ENCODE data around the gene ANTXRL.
"Not testable (repeated sequence)": the region's sequence is repeated elsewhere in the genome, so short reads cannot be mapped to it uniquely, and the experiment has no call there.

The ANTXRL gene

DNA sequence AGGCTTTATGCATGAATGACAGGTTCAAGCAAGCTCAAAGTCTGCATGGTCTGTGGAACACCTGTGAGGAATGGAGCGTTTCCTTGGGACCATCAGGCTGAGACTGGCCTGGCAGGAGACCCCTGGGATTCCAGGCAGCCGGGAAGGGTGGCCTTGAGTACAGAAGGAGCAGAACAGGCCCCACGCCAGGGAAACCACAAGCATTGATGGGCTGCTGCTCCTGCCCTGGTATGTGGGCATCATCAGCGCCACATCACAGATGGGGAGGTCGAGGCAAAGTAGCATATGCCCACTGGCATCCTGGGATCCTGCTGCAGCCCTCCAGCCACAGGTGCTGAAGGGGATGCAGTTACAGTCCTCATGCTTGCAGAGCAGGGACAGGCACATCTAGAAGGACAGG is 40.9 kb downstream of the ANTXRL start:
- Mint-ChIP-seq H3K9me3 (no peaks in the 10 kb centered on the region), H3K4me3 (no peak overlapping the region), H3K27me3 (ENCODE audit: low read depth, poor library complexity) (peaks cover 22% of the 10 kb centered on the region), H3K27ac (no peak overlapping the region), H3K4me1 (no peaks in the 10 kb centered on the region), H3K36me3 (ENCODE audit: low read depth) (no peaks in the 10 kb centered on the region)
- no peak for TF ChIP-seq CTCF (IDR thresholded peaks at IDR 0.05)
- no peak for DNase-seq

DNA sequence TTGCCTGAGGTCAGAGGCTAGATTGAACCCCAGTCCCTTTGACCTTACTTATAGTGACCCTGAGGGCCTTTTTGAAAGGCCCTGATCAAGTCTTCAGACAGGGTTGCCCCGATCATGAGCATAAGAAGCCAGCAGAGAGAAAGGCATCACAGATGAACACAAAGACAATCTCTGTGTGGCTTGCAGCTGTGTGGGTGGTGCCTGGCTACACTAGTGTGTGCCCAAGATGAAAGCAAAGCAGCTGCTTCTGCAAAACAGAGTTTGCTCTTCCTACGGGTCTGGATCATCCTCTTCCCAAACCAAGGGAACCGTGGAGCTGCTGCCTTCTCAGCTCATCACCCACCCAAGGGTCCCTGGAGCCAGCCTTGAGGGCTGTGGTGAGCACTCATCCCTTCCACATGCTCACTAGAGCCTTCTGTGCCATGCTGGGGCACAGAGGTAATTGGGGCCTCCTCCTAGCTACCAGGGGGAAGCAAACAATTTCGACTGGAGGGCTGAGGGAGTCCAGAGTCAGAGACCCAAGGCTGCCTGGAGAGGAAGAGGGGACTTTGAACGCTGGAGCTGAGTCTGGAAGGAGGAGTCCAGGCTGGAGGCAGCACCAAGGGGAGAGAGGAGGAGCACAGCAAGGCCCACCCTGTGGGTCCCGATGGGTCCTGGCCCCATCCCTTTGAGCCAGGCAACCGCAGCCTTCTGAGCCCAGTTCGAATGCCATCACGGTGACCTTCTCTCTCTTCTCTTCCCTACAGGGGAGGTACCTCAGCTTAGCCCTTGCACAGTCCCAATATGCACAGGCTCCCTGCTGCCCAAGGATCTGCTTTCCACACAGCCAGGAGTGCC is 42.3 kb downstream of the ANTXRL start:
- Mint-ChIP-seq H3K9me3 (no peaks in the 10 kb centered on the region), H3K27ac (no peak overlapping the region), H3K4me1 (no peaks in the 10 kb centered on the region), H3K4me3 (no peak overlapping the region), H3K27me3 (ENCODE audit: low read depth, poor library complexity) (peaks cover 22% of the 10 kb centered on the region), H3K36me3 (ENCODE audit: low read depth) (no peaks in the 10 kb centered on the region)
- no peak for DNase-seq
- TF ChIP-seq CTCF (IDR thresholded peaks at IDR 0.05): no peak

- Mint-ChIP-seq H3K9me3 (no peaks in the 10 kb centered on the region), H3K27ac (no peak overlapping the region), H3K27me3 (ENCODE audit: low read depth, poor library complexity) (peaks cover 22% of the 10 kb centered on the region), H3K4me3 (no peak overlapping the region), H3K4me1 (no peaks in the 10 kb centered on the region), H3K36me3 (ENCODE audit: low read depth) (no peaks in the 10 kb centered on the region)
- no peak for TF ChIP-seq CTCF (IDR thresholded peaks at IDR 0.05)
- no peak for DNase-seq
Measured at GRCh38 chr10:46329690-46330016, 42.9 kb downstream of the ANTXRL start.

DNA sequence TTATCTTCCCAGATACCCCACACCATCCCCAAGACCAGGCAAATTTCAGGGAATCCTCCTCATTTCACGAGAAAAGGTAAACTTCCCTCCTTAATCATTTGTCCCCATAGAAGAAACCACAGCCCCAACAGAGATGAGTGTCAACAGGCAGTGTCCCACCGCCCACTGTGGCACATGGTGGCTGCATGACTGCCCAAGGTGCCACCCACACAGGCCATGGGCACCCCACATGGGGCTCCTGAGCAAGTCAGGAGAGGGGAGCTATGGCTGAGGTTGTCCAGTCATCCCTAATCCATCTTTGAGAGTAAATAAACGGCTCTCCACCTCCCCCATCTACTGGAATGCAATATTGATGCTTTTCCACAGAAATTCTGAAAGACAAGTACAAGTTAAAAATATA is 44.1 kb downstream of the ANTXRL start:
- no peaks in the 10 kb centered on the region for H3K36me3 Mint-ChIP-seq (ENCODE audit: low read depth)
- peaks cover 22% of the 10 kb centered on the region for H3K27me3 Mint-ChIP-seq (ENCODE audit: low read depth, poor library complexity)
- no peak for DNase-seq
- no peaks in the 10 kb centered on the region for H3K4me1 Mint-ChIP-seq
- no peak overlapping the region for H3K4me3 Mint-ChIP-seq
- no peaks in the 10 kb centered on the region for H3K9me3 Mint-ChIP-seq
- no peak overlapping the region for H3K27ac Mint-ChIP-seq
- TF ChIP-seq CTCF (IDR thresholded peaks at IDR 0.05): no peak

- not testable (repeated sequence) for DNase-seq; H3K27ac Mint-ChIP-seq; H3K9me3 Mint-ChIP-seq; H3K4me1 Mint-ChIP-seq; H3K27me3 Mint-ChIP-seq (ENCODE audit: low read depth, poor library complexity); H3K4me3 Mint-ChIP-seq; H3K36me3 Mint-ChIP-seq (ENCODE audit: low read depth)
Measured at GRCh38 chr10:46365484-46365883, 78.7 kb downstream of the ANTXRL start.

DNA sequence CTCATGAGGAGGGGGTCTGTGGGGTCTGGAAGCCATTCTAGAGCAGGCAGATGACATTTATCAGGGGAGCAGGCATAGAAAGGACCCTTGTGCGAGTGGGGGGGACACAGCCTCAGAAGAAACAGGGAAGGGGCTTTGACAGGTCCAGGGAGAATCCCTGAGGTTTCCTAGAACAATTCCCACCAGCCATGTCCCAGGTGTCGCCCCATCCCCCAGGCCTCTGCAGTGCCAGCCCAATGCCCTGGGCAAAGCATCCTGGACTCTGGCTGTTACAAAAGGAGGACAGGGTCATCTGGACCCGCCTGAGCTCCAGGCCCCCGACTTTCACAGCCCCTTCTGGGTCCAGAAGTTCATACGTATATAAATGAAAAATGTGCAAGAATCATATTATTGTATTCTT is 80.4 kb downstream of the ANTXRL start:
- not testable (repeated sequence) for H3K9me3 Mint-ChIP-seq; H3K4me1 Mint-ChIP-seq; H3K27ac Mint-ChIP-seq; H3K4me3 Mint-ChIP-seq; H3K27me3 Mint-ChIP-seq (ENCODE audit: low read depth, poor library complexity); H3K36me3 Mint-ChIP-seq (ENCODE audit: low read depth); DNase-seq

GRCh38 chr10:46367666-46368240 is 81.0 kb downstream of the ANTXRL start:
- not testable (repeated sequence) for H3K27ac Mint-ChIP-seq; H3K9me3 Mint-ChIP-seq; H3K4me1 Mint-ChIP-seq; H3K36me3 Mint-ChIP-seq (ENCODE audit: low read depth); H3K27me3 Mint-ChIP-seq (ENCODE audit: low read depth, poor library complexity); DNase-seq; H3K4me3 Mint-ChIP-seq

DNA sequence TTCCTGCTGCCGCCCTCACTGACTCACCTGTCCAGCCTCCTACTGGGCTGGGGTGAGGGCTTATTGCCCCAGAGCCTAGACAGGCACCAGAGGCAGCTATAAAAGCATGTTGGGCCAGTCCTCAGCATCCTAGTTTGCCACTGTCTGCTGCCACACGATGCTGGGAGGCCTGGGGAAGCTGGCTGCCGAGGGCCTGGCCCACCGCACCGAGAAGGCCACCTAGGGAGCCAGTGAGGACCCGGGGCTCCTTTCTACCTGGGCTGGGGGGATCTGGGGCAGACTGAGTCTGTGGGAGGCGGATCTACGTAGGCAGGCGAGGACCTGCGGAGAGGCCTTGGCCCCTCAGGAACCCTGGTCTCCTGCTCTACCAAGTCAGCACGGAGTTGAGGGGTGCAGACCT is 82.2 kb downstream of the ANTXRL start:
- DNase-seq; H3K27me3 Mint-ChIP-seq (ENCODE audit: low read depth, poor library complexity); H3K27ac Mint-ChIP-seq; H3K4me3 Mint-ChIP-seq; H3K36me3 Mint-ChIP-seq (ENCODE audit: low read depth); H3K4me1 Mint-ChIP-seq; H3K9me3 Mint-ChIP-seq: not testable (repeated sequence)

DNA sequence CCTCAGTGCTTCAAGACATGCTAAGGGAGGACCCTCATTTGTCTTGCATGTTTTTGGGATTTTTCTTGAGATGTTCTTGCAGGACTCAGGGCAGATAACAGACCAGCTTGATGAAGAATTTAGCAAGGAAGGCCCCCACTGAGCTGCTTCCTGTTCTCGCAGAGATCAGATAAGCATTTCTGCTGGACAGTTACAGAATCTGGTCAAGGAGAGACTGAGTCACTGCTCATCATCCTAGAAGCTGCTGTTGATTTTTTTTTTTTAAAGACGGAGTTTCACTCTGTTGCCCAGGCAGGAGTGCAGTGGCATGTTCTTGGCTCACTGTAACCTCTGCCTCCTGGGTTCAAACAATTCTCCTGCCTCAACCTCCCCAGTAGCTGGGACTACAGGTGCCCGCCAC is 87.6 kb downstream of the ANTXRL start:
- not testable (repeated sequence) for H3K36me3 Mint-ChIP-seq (ENCODE audit: low read depth)

GRCh38 chr10:46375406-46375805 is 88.6 kb downstream of the ANTXRL start, which contains the start of gene ANXA8L1:
ANXA8L1 (plus strand) TSS chr10:46375776; CDS start chr10:46375852, 76 bp downstream.
- H3K27ac Mint-ChIP-seq; H3K4me1 Mint-ChIP-seq; DNase-seq; H3K27me3 Mint-ChIP-seq (ENCODE audit: low read depth, poor library complexity); H3K4me3 Mint-ChIP-seq; H3K36me3 Mint-ChIP-seq (ENCODE audit: low read depth); H3K9me3 Mint-ChIP-seq: not testable (repeated sequence)

More for the DNA sequence above, 87.6 kb downstream of the ANTXRL start:
- H3K9me3 Mint-ChIP-seq; H3K27me3 Mint-ChIP-seq (ENCODE audit: low read depth, poor library complexity); H3K4me1 Mint-ChIP-seq; DNase-seq; H3K4me3 Mint-ChIP-seq; H3K27ac Mint-ChIP-seq: not testable (repeated sequence)

- H3K4me3 Mint-ChIP-seq; H3K27me3 Mint-ChIP-seq (ENCODE audit: low read depth, poor library complexity); H3K4me1 Mint-ChIP-seq; H3K36me3 Mint-ChIP-seq (ENCODE audit: low read depth); H3K27ac Mint-ChIP-seq; DNase-seq; H3K9me3 Mint-ChIP-seq: not testable (repeated sequence)
Measured at GRCh38 chr10:46377022-46377421, 90.2 kb downstream of the ANTXRL start.

Data from nephron progenitor cell (in vitro differentiated cells).